ENCODE data around the gene NKX3-2. TPM values are rescaled to one million over a fixed set of nuclear protein-coding genes. Genes with fewer than 3 reads are reported as not detected.

NKX3-2 gene
- total and polyA plus RNA-seq, 9 of the 15 experiments (the other 6 are each of a cell fraction or from before 2014, with no cell fraction given) = 0.03 to 0.81 (median 0.27) TPM; not detected in 1

DNA sequence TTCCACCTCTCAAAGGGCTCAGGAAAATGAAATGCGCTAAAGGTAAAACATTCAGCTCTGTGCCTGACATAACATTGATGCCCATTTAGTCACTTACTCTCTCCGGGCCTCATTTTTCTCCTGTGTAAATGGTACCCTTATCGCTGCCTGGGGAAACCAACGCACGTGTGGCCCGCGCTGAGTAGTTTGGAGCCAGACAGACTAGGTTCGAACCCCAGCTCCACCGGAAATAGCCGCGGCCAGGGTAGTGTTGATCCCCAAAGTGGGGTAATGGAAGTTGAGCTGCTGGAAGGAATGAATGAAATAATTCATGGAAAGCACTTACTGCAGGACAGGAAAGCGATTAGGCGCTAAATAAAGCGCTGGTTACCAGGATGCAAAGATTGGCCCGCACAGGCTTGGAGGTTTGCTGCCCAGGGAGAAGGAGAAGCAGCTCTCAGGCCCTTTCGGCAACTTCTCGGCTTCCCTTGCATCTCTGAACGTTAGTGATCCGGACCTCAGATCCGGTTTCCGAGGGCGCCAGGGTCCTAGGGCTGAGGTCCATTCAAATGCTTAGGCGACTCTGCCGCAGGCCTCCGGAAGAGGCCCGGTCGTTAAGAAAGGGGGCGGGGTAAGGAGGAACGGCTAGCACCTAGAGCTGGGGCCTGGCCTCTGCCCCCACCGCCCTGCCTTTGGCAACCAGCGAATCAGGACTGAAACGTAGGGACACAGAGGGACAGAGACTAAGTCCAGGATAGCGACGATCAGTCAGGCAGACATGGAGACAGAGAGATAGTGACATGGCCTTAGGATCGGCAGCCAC lies 13.3 kb downstream of the NKX3-2 start (continued):
- TF ChIP-seq, protein P1, sequence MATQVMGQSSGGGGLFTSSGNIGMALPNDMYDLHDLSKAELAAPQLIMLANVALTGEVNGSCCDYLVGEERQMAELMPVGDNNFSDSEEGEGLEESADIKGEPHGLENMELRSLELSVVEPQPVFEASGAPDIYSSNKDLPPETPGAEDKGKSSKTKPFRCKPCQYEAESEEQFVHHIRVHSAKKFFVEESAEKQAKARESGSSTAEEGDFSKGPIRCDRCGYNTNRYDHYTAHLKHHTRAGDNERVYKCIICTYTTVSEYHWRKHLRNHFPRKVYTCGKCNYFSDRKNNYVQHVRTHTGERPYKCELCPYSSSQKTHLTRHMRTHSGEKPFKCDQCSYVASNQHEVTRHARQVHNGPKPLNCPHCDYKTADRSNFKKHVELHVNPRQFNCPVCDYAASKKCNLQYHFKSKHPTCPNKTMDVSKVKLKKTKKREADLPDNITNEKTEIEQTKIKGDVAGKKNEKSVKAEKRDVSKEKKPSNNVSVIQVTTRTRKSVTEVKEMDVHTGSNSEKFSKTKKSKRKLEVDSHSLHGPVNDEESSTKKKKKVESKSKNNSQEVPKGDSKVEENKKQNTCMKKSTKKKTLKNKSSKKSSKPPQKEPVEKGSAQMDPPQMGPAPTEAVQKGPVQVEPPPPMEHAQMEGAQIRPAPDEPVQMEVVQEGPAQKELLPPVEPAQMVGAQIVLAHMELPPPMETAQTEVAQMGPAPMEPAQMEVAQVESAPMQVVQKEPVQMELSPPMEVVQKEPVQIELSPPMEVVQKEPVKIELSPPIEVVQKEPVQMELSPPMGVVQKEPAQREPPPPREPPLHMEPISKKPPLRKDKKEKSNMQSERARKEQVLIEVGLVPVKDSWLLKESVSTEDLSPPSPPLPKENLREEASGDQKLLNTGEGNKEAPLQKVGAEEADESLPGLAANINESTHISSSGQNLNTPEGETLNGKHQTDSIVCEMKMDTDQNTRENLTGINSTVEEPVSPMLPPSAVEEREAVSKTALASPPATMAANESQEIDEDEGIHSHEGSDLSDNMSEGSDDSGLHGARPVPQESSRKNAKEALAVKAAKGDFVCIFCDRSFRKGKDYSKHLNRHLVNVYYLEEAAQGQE (IDR thresholded peaks at IDR 0.05; ENCODE audit: borderline replicate concordance) = no peak
- TF ChIP-seq, protein P1 (CRISPR knock-in tag; IDR thresholded peaks at IDR 0.05; ENCODE audit: low read depth) = no peak
